DMS 273 (cell line): ENCODE results near the gene NOTO.
"Not testable (repeated sequence)": the region's sequence is repeated elsewhere in the genome, so short reads cannot be mapped to it uniquely, and the experiment has no call there.

Experiments
- DNase-seq: peaks from one replicate; lab custom pipeline; 2025; ENCODE audit not compliant: unreplicated experiment; lab: John Stamatoyannopoulos, UW

The NOTO gene

GRCh38 chr2:73202156-73203054 is at the start of gene NOTO:
TSS of gene NOTO (plus strand) at chr2:73202574. CDS start at chr2:73202667, 93 bp downstream.
- peak; percentile 77 for DNase-seq

DNA sequence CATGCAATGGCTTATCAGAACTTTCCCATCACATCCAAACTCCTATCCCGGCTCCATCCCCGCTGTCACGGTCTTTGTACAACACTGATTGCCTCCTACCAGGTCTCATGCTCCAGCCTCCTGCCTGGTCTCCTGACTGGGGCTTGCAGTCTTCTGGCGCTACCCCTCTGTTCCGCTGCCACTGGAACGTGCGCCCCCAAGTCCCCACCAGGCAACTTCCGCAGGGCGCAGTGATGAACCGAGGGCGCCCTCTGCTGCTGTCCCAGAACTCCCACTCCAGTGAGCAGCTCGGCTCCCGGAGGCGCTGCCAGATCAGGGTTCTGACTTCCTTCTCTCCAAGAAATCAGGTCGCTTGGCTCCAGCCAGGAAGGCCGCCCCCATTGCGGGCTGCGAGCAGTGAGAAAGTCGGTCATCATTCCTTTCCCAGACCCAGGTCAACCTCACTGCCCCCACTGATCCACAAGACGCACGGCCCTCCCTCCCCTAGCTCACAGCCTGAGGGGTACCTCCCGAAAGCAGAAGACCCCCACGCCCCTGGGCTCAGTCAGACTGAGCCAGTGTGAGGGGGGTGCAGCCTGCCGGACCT is 45.7 kb upstream of the NOTO start:
- DNase-seq = peak; percentile 83

DNA sequence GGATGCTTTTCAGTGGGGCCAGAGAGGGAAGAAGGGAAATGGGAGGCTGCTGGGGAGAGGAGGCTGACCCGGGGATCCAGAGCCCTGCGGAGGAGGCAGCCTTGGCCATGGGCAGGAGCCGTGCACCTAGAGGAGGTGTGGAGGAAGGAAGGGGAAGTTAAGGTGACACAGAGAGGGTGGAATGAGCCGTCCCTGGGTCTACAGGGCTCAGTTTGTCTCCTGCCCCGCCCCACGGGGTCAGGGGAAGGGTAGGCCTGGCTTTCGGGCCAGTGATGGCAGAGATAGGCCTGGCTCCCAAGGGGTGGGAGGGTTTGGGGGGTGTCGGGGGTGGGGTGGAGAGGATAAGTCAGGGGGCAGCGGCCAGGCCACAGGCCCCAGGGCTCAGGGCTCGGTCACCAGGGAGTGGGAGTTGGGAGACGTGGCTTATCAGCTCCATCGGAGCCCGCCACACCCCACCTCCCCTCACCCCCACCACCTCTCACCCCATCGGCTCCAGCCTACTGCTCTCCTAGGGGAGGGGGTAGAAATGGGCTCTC is 39.5 kb upstream of the NOTO start:
- no peak for DNase-seq

GRCh38 chr2:73163483-73164367 is 38.6 kb upstream of the NOTO start:
- peak; percentile 88 for DNase-seq

DNA sequence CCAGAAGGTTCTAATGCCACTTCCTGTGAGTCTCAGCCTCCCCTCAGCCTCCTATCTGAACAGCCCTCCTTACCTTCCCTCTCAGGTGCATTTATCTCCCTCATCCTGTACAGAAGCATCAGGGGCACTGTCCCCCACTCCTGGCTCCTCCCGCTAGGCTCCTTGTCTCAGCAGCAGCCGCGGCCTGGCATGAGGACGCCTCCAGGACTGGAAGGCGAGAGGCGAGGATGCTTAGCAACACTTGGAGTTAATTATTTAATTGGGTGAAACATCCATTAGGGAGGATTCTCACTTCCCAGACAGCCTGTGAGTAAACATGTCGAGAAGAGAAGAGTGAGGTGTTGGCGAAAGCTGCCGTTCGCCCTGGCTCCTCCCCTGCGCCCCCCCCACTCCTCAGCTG is 36.4 kb upstream of the NOTO start:
- not testable (repeated sequence) for DNase-seq

DNA sequence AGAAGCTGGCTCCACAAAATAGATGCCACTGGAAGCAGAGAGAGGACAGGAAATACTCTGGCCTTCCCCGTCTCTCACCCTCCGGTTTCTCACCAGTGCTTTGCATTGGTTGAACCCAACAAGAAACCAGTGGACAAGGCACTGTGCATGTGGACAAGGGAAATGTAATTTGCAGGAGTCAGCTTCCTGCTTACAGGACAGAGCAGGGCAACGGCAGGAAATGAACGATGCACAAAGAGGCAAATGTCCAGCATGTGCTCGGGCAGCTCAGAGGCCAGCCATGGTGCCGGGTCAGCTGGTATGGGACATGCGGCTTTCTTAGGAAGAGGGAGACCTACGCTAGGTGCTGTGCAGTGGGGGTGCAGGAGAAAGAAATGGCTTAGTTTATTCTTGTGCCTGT is 35.6 kb upstream of the NOTO start:
- DNase-seq = not testable (repeated sequence)

DNA sequence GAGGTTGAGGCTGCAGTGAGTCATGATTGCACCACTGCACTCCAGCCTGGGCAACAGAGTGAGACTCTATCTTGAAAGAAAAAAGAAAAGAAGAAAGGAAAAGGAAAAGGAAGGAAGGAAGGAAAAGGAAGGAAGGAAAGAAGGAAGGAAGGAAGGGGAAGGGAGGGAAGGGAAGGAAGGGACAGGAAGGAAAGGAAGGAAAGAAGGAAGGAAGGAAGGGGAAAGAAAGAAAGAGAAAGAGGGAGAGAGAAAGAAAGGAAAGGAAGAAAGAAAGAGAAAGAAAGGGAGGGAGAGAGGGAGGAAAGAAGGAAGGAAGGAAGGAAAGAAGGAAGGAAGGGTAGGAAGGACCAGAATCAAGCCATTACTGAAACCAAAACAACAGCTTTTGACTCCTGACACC is 34.0 kb upstream of the NOTO start:
- DNase-seq = not testable (repeated sequence)

GRCh38 chr2:73170341-73170740 is 32.0 kb upstream of the NOTO start:
- DNase-seq = not testable (repeated sequence)

DNA sequence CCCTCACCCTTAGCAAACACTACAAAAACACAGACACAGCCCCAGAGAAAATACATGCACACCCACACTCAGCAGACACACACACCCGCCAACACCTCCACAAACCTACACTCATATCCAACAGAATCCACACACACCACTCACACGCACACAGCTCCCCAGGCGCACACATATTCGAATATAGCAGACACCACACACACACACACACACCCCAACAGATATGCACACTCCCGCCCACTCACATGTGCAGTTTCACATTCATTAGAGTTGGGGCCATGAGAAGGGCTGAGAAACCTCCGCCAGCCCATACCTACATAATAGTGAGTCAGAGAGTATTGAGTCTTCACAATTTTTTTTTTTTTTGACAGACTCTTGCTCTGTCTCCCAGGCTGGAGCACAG is 29.4 kb upstream of the NOTO start:
- DNase-seq = no peak

GRCh38 chr2:73173781-73174180 is 28.6 kb upstream of the NOTO start:
- DNase-seq = no peak

GRCh38 chr2:73174244-73174643 is 28.1 kb upstream of the NOTO start:
- no peak for DNase-seq

DNA sequence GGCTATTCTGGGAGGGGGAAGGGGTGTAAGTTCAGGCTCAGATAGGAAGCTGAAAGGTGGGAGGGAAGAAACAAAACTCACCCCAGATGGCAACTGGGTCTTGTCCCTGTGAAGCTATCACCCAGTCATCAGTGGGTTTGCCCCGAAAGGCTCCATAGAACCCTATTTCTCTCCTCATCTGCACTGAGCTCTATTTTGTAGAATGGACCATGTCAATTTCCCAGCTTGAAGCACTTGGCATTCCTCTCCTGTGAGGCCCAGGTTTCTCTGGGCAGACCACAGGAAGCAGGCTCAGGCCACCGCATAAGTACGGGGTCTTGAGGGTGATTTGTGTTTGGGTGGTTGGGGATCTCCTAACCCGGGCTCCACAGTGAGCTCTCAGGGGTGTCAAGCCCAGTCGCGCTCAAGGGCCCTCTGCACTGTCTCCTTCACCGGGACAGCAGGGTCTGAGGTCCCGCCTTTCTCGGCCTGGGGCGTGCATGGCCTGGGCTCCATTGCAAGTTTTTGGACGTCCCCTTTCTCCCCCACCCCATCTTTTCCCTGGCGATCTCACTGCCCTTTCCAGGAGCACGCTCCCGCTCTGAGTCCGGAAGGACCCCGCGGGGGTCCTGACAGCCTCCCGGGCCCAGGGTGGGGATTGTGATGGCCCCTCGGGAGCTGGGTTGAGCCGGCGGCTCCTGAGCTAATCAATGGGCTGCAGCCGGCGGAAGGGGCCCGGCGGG is 27.3 kb upstream of the NOTO start:
- no peak for DNase-seq

DNA sequence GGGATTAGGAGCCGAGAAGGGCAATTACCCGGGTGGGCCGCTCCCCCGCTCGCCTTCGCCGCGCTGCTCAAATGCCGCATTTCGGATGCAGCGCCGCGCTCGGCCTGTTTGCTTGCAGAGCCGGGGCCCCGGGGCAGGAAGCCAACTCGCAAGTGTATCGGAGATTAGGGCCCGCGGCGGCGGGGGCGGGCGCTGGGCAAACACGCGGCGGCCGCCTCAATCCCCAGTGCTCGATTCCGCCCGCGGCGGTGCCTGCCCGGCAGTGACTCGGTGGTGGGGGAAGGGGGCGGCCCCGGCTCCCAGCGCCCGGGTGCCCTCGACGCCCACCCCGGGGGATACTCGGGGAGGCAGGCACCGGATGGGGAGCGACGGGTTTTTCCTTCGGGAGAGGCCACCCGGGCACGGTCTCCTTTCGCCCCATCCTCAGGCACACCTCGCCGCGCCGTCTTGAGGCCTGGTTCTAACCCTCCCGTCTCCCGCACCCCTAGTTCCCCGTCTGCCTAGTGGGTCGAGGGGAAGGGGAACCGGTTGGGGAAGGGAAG is 26.6 kb upstream of the NOTO start:
- peak; percentile 94 for DNase-seq

DNA sequence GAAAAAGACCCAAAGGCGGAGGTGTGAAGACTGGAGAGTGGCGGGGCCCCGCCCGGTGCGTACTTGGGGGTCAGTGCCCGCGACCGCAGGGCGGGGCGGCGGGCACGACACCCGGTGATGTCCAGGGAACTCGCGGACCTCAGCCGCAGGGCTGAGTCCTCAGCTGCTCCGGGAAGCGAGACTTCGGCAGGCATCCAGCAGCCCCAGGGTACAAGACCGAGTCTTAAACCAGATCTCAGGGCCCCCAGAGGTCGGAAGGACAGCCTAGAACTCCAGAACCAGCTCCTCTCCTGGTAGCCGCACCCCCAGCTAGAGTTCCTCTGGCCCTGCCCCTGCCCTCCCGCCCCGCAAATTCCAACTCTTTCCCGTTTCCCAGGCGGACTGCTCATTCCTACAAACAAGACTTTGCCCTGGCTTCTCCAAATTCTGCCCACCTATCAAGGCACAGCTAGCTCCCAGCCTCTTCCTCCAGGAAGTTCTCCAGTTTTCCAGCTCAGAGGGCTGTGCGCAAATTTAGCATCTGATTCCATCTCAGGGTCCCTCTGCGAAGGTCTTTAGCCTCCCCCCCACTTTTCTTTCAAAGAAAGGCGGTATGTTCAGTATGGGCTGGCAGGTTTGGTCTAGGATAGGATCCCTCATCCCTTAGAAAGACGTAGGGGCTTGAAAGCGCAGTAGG is 26.0 kb upstream of the NOTO start:
- peak; percentile 43 for DNase-seq

GRCh38 chr2:73176881-73177644 is 25.3 kb upstream of the NOTO start:
- peak; percentile 96 for DNase-seq

DNA sequence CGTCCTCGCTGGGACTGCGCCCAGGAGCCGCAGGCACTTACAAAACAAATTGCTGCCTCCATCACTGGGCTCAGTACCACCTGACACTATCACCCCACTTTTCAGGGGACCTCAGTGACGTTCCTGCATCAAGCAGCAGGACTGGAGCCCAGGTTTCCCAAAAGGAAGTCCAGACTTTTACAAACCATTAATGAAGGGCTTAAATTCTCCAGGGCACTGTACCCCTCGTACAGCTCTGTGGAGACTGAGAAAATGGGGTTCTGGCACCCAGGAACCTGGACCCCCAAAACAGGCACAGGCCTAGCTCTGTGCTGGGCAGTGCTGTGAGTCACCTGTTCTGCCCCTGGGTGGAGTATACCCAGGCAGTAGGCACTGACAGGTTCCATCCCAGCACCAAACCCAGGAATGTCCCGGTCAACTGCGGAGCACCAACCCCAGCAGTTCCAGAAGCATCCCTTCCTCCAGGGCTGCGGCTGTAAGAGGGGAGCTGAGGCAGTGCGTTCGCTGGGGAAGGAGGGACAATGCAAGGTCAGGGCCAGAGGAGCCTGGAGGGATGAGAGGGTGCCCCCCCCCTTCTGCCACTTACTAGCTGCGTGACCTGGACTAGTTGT is 24.6 kb upstream of the NOTO start:
- DNase-seq = no peak

DNA sequence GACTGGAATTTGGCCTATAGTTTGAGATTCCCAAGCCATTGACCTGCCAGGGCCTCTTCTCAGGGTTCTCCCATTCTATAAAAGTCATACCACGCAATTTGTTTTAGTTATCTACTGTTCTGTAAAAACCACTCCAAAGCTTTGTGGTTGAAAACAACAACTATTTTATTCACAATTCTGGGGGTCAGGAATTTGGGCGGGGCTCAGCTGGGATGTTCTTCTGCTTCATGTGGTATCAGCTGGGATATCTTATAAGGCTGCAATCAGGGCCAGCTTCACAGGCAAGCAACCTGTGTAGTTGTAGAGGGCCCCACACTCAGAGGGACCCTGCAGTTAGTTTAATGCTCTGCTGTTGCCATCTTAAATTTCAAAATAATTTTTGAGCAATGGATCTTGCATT is 16.4 kb upstream of the NOTO start:
- no peak for DNase-seq

DNA sequence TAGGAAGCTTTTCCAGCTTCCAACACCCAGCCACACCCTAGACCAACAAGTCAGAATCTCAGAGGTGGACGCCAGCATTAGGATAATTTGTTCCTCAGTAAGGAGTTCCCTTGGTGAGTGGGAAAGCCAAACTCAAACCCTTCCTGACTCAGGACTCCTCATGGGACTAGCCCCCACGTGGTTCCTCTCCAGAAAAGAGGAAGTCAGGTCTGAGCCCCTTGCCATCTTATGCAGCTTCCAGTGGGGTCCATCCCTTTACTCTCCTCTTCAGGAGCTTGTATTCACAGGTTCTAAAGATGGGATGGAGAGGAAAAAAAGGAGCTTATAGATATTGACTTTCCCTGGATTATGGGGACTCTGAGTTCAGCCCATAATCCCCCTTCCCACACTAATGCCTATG is 14.8 kb upstream of the NOTO start:
- DNase-seq = no peak

DNA sequence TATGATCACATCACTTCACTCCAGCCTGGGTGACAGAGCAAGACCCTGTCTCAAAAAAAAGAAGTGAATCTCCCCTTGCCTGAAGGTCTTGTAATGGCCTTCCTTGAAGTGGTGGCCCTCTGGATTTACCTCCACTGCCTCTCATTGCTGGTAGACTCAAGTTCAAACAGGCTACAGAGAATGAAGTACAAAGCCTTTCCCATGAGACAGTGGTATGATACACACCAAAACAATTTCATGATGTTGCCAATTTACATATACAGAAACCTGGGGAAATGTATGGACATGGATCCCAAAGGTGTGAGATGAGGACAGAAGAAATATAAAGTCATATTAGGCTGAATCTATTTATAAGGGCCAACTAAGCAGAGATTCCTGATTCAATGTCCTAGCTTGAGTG is 4.8 kb upstream of the NOTO start:
- no peak for DNase-seq
